ENCODE measurements around the gene NRSN2.

The NRSN2 gene, protein sequence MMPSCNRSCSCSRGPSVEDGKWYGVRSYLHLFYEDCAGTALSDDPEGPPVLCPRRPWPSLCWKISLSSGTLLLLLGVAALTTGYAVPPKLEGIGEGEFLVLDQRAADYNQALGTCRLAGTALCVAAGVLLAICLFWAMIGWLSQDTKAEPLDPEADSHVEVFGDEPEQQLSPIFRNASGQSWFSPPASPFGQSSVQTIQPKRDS

DNA sequence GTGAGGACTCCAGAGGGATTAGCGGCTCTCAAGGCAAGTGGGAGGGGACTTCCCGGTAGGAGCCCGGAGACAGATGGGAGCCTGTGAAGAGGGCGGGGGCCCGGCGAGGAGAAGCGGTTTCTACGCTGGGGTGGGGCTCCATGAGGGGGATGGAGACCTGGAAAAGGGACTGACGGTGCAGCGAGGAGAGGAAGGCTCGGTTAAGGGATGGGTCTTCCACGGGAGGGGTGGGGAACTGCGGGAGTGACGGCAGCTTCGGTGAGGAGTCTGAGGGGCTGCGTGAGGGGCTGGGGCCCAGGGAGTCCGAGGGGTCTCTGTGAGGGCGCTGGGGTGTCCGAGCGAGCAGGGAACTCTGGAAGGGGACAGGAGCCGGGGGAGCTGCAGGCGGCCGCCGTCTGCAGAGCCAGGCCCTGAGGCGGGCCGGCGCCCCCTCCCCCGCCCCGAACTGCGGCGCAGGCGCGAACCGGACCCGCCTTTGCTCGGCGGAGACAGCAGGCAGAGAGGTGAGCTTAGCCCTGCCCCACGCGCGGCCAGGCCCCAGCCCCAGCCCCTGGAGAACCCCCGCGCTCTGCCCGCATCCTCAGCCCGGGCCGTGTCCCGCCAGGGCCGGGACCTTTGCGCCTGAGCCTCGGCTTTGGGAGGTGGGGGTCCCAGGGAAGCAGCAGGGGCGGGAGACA, at the start of gene NRSN2:
Gene NRSN2, plus strand, starts transcription at position 472 of the 677 bp plus-strand sequence. CDS start 2,533 bp downstream, outside the sequence.
- in situ Hi-C loops (cut with MboI; ENCODE audit: low sequenced_read_pairs), result no loop called here

DNA sequence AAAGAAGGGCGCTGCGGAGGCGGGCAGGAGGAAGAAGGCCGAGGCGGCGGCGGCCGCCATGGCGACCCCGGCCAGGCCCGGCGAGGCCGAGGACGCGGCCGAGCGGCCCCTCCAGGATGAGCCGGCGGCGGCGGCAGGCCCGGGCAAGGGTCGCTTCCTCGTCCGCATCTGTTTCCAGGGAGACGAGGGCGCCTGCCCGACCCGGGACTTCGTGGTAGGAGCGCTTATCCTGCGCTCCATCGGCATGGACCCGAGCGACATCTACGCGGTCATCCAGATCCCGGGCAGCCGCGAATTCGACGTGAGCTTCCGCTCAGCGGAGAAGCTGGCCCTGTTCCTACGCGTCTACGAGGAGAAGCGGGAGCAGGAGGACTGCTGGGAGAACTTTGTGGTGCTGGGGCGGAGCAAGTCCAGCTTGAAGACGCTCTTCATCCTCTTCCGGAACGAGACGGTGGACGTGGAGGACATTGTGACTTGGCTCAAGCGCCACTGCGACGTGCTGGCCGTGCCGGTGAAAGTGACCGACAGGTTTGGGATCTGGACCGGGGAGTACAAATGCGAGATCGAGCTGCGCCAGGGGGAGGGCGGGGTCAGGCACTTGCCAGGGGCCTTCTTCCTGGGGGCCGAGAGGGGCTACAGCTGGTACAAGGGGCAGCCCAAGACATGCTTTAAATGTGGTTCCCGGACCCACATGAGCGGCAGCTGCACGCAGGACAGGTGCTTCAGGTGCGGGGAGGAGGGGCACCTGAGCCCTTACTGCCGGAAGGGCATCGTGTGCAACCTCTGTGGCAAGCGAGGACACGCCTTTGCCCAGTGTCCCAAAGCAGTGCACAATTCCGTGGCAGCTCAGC, 48.8 kb upstream of the NRSN2 start:
- in situ Hi-C loops (cut with MboI; ENCODE audit: low sequenced_read_pairs), result no loop called here

- in situ Hi-C loops (cut with MboI; ENCODE audit: low sequenced_read_pairs), result no loop called here
These were observed 48.0 kb upstream of the NRSN2 start for GRCh38 chr20:298776-299391.

DNA sequence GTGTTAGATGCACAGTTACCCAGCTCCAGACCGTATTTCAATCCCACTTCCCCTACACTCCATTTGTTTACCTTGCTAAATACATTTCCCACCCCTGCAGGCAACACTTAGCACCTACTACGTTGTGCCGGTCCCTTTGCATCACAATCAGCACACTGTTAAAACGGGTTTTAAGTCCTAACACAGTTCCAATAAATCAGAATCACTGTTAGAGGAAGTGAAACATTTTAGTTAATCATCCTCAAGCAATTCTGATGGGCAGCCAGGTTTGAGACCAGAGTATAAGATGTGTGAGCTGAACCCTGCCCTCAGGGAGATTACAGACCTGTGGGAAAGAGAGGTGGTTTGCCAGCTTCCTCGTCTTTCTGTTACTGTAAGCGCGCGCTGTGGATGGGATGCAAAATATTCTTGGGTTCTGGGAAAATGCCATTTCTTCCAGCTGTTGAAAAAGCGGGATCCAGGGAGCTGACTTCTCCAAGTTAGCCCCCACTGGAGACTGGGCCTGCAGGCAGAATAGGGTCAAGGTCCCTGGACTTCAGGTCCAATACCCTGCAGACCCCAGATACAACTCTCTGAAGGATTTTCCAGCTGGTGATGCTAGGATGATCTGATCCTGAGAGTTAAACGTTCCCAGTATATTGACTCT, 46.4 kb upstream of the NRSN2 start:
- in situ Hi-C loops (cut with MboI; ENCODE audit: low sequenced_read_pairs), result no loop called here

DNA sequence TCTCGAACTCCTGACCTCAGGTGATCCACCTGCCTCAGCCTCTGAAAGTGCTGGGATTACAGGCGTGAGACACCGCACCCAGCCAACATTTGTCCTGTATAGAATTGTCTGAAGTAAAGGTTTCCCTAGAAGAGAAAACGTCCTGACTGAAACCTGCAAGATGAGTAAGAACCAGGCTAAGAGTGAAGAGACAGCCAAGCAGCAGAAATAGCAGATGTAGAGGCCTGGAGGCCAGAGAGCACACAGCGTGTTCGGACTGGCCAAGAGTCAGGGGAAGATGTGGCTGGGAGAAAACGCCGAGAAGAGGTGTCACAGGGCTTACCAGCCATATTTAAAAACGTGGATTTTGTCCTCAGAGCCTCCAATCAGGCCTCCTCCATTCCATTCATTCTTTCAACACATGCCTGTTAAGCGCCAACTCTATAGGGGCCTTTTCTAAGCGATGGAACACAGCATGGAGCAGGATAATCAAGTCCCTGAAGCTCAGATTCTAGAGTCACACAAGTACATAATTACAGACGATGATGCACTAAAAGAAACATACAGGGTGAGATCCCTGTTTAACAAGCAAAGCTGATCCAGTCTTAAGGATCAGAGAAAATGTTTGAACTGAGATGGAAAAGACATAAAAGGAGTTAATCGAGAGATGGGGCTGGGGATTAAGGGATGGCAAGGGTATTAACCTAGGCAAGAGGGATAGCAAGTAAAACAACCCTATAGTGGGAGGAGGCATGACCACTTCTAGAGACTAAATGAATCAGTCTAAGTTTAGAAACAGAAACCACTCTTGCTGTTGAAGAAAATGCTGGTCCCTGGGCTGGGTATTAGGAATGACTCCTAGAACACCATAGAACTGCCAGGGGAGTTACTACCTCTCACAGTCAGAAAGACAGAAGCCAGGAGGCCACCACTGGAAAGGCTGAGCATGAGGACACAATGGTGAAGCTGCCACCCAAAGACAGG, 44.7 kb upstream of the NRSN2 start:
- in situ Hi-C loops (cut with MboI; ENCODE audit: low sequenced_read_pairs), result no loop called here

- in situ Hi-C loops (cut with MboI; ENCODE audit: low sequenced_read_pairs), result no loop called here
These were observed 41.2 kb upstream of the NRSN2 start for GRCh38 chr20:305745-306144.

DNA sequence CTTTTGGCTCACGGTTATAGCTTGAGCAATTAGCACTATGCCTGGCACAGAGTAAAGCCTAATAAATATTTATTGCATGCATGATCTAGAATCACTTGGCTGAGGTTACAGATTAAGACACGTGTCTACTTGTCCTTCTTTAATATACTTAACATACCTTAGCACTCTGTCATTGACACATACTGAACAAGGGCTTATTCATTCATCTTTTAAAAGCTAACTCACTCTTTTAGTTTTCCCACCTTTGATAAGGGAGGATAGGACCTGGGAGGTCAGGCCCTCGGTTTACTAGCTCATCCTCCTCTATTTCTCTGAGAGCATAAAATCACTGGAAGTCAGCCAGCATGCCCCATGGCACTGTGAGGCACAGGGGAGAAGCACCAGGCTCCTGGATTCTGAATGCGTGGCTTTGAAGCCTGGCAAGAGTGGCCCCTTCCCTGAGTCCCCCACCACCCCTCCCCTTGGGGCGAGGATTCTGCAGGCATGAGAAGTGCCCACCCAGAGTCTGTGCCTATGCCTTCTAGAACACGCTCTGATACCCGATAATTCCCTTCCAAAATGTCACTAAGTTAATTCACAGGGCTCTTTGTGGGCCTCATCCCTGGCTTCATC, 38.4 kb upstream of the NRSN2 start:
- in situ Hi-C loops (cut with MboI; ENCODE audit: low sequenced_read_pairs), result no loop called here

DNA sequence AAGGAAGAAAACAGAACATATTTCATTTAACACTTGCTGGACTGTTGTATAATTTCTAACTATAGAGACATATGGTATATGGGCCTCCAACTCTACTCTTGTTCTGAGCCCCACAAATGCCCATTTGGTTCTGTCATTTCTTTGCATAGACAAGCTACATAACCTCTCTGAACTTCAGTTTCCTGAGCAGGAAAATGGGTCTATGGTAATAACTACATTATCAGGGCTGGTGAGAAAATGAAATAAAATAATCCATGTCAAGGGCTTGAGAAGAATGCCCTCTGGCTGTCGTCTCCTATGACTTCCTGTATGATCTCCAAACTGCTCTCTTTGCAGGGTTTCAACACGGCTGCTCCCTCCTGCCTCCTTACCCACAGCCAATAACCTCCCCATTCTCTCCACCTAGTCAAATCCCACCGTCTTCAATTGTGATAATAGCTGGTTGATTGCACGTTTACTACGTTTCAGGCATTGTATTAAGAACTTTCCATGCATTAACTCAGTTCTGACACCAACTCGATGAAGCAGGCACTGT, 37.5 kb upstream of the NRSN2 start:
- in situ Hi-C loops (cut with MboI; ENCODE audit: low sequenced_read_pairs), result no loop called here

DNA sequence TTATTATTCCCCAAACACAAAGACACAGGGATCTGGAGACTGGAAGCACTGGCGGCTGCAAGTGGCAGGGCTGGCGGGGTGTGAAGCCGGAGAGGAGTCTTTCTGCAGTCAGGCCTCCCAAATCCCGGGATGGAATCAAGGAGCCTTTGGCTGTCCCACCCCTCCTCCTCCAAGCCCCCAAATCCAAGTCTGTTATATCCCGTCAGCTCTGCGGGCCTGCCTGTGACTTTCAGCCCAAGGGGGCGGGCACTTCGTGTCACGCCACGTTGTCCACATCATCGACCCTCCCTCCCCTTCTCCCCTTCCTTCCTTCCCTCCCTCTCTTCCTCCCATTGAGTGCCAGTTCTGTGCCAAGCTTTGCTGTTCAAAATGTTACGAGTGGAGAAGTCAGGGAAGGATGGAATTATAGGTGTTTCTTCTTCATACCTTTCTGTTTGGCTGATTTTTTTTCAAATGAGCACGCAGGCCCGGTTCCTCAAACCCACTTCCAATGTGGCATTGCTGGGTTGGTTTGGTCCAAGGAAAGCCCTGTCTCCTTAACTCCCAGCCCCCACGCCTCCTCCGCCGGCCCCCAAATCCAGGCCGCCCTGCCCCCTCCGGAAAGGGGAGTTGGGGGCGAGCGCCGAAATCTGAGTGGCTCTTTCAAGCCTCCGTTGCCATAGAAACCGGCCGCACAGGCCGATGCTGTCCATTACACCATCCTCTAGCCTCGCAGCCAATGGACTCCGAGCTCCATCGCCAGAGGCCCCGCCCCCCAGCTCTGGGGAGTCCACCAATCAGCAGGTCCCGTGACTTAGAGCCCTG, 36.9 kb upstream of the NRSN2 start:
- in situ Hi-C loops (cut with MboI; ENCODE audit: low sequenced_read_pairs), result no loop called here

DNA sequence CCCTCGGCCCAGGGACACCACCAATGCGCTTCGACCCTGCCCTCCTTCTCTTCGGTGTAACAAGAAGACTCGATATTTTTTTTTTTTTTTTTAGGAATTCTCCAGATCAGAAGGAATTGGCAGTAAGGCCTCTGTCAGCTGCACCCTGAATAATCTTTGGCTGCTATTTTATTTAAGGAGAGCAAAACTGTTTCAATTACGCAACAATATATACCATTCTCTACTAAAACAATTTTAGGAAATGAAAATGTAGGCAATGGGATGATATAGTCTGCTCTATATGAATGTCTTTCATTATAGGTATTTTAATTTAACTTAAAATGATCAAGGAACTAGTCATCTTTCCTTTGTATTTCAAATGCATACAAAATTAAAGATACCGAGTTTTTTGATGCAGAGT, 36.3 kb upstream of the NRSN2 start:
- in situ Hi-C loops (cut with MboI; ENCODE audit: low sequenced_read_pairs), result no loop called here

DNA sequence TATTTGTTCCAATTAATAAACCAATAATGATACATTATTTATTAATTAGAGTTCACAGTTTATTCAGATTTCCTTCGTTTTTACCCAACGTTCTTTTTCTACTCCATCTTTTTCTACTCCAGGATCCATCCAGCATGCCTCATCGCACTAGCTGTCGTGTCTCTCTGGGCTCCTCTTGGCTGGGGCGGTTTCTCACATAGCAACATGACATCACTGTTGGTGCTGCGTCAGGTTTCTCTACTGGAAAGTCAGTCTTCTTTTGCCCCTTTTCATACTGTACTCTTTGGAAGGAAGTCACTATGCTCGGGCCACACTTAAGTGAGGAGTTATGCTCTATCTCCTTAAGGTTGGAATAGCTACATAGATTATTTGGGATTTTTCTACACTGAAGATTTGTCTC, 35.3 kb upstream of the NRSN2 start:
- in situ Hi-C loops (cut with MboI; ENCODE audit: low sequenced_read_pairs), result no loop called here

DNA sequence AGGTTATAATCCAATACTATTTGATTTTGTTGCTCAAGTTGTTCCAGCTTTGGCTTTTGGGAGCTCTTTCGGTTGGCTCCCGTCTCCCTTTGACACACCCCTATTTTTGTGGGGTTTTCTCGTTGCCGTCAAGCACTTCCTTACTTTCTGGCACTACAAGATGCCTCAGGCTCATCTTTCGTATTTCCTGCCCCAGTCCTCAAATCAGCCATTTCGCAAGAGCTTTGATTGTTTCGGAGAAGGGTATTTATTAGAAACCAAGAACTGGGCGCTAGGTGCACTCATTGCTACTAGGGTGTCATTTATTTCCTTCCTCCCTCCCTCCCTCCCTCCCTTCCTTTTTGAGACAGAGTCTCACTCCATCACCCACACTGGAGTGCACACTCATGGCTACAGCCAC, 34.8 kb upstream of the NRSN2 start:
- in situ Hi-C loops (cut with MboI; ENCODE audit: low sequenced_read_pairs), result no loop called here

GRCh38 chr20:312866-313265, 34.0 kb upstream of the NRSN2 start:
- in situ Hi-C loops (cut with MboI; ENCODE audit: low sequenced_read_pairs), result no loop called here

DNA sequence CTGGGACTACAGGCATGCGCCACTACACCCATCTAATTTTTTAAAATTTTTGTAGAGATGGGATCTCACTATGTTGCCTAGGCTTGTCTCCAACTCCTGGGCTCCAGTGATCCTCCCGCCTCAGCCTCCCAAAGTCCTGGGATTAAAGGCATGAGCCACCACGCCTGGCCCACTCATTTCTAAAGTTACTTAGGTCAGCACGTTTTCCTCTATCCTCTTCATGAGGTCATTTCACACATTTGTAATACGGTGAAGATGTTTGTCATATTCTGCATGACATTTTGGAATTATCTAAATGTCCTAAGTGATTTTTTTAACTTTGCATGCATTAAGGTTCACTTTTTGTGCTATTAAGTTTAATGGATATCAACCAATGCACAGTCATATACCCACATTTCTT, 33.5 kb upstream of the NRSN2 start:
- in situ Hi-C loops (cut with MboI; ENCODE audit: low sequenced_read_pairs), result no loop called here

DNA sequence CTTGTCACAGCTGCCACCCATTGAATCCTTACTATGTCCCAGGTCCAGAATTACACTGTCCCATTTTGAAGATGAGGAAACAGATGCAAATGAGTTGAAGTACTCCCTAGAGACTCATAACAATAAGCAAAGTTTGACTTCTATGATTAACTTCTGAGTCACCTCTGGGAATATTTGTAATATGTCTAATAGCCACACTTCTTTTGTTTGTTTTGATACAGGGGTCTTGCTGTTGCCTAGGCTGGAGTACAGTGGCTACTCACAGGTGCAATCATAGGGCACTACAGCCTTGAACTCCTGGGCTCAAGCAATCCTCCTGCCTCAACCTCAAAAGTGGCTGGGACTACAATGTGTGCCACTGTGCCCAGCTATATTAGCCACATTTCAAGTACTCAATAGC, 33.0 kb upstream of the NRSN2 start:
- in situ Hi-C loops (cut with MboI; ENCODE audit: low sequenced_read_pairs), result no loop called here

GRCh38 chr20:316316-317068, 30.4 kb upstream of the NRSN2 start:
- in situ Hi-C loops (cut with MboI; ENCODE audit: low sequenced_read_pairs), result no loop called here

DNA sequence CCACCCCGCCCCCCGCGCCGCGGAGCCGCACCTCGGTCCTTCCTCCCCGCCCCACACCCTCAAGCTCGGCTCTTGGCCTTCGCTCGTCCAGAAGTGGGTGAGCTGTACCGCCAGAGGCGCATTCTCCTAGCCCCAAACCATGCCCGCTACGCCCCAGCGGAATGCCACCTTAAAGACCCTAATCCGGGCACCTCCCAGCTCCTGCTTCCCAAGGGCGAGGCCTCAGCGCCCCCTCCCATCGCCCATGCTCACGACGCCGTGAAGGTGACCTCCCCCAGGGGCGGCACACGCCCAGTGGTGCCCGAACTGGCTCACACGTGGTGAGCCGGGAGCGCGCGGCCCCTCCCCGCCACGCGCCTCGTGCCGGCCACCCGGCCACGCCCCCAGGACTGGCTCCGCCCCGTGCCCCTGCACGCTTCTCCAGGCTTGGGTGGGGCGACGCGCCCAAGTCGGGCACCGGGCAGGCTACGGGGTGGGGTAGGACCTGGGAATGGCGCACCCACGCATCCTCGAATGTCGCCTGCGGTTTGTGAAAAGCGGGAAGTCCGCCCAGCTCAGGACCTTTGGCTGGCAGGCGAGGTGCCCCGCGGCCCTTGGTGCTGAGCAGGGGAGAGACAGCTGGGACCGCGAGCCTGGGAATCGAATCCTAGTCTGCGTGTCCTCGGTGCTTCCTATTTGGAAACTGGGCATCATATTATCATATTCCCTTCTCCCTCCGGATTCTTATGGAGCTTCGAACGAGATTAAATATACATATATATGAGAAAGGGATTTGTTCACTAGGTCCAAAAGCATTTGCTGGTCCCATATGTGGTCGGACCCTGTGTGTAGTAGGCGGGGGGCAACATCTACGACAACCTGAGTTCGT, 22.5 kb upstream of the NRSN2 start:
- in situ Hi-C loops (cut with MboI; ENCODE audit: low sequenced_read_pairs), result no loop called here

All from HL-60/S4 treated with retinoic acid at 250 ng/mL for 4 days and 3 days (cell line).